SU-DHL-6 (cell line): ENCODE measurements around the gene CFAP54.

Experiments used
- H2AFZ ChIP-seq: fragments of 200-600 bp; sonication (generic); 2 replicates; pipeline ENCODE4 v1.6.1; 2014; ENCODE audit warnings: low read depth, mild to moderate bottlenecking, moderate library complexity, mixed read lengths, antibody characterized with exemption, low read length; ENCODE audit not compliant: severe bottlenecking
- H3F3A ChIP-seq: fragments of 200-600 bp; shearing (Covaris generic); 2 replicates; pipeline ENCODE4 v1.6.0; 2016; ENCODE audit warnings: antibody characterized with exemption, mild to moderate bottlenecking; ENCODE audit not compliant: insufficient read depth
- H3K27ac ChIP-seq: fragments of 200-600 bp; sonication (generic); 2 replicates; pipeline ENCODE4 v1.5.1; 2016; ENCODE audit warnings: low read depth, mild to moderate bottlenecking, low read length, moderate library complexity, mixed read lengths
- H3K27me3 ChIP-seq: fragments of 200-600 bp; sonication (generic), shearing (Covaris generic); 2 replicates; pipeline ENCODE4 v1.6.0; 2014; ENCODE audit warnings: mild to moderate bottlenecking, low read length
- H3K36me3 ChIP-seq: fragments of 200-600 bp; sonication (generic); 2 replicates; pipeline ENCODE4 v1.6.1; 2014; ENCODE audit warnings: mild to moderate bottlenecking, low read length, mixed read lengths
- H3K4me2 ChIP-seq: fragments of 300-600, 200-600 bp; shearing (Covaris generic), sonication (generic); 2 replicates; pipeline ENCODE4 v1.6.0; 2014; ENCODE audit warnings: low read length, low read depth, mild to moderate bottlenecking; ENCODE audit not compliant: poor library complexity, severe bottlenecking
- H3K4me3 ChIP-seq: fragments of 200-600 bp; sonication (generic); 2 replicates; pipeline ENCODE4 v1.5.1; 2014; ENCODE audit warnings: antibody characterized with exemption, low read length, mild to moderate bottlenecking, mixed read lengths; ENCODE audit not compliant: insufficient read depth, poor library complexity, severe bottlenecking
- H3K79me2 ChIP-seq: fragments of 200-600 bp; sonication (generic); 2 replicates; pipeline ENCODE4 v1.6.1; 2014; ENCODE audit warnings: mild to moderate bottlenecking, low read length, moderate library complexity; ENCODE audit not compliant: insufficient read depth
- H3K9ac ChIP-seq: fragments of 200-600 bp; sonication (generic); 2 replicates; pipeline ENCODE4 v1.7.0; 2014; ENCODE audit warnings: mild to moderate bottlenecking, low read length
- H3K9me2 ChIP-seq: fragments of 200-600 bp; sonication (generic); replicated peaks from 2 replicates; pipeline ENCODE4 v1.6.1; 2014; ENCODE audit warnings: low read length; ENCODE audit not compliant: insufficient read depth
- H3K9me3 ChIP-seq: fragments of 200-600 bp; sonication (generic); 2 replicates; pipeline ENCODE4 v1.6.1; 2014; ENCODE audit warnings: low read length, mixed read lengths; ENCODE audit not compliant: insufficient read depth
- H4K20me1 ChIP-seq: fragments of 200-600 bp; sonication (generic); 2 replicates; pipeline ENCODE4 v1.6.1; 2014; ENCODE audit warnings: low read depth, mild to moderate bottlenecking, antibody characterized with exemption, low read length, moderate library complexity, mixed read lengths
- CTCF ChIP-seq: fragments of 200-600 bp; sonication (generic); IDR thresholded peaks from one replicate; pipeline ENCODE4 v1.5.1; 2017; ENCODE audit warnings: antibody characterized with exemption, mild to moderate bottlenecking, low read length, moderate library complexity; ENCODE audit not compliant: insufficient read depth, poor library complexity, severe bottlenecking
- EZH2phosphoT487 ChIP-seq: fragments of 200-600 bp; sonication (generic), shearing (Covaris generic); conservative IDR thresholded peaks from 2 replicates; pipeline ENCODE4 v1.6.1; 2018; ENCODE audit warnings: mild to moderate bottlenecking, antibody characterized with exemption, low read length, moderate library complexity, mixed read lengths

Gene CFAP54

DNA sequence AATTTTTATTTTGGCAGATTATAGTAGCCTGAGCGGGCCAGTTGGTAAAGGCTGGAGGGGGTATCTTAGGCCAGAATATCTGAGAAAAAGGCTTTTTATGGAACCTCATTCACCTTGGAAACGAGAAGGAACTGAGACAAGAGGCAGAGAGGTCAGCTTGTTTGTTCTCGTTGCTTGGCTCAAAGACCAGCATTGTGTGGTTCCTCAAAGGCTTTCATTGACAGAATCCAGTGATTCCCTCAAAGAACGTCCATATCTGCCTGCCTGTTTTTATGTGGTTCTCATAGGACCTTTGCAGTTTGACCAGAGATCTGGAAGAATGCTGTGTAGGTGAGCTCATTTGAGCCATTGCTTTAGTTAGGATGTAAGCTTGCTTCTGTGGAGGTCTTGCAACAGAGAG, 117.3 kb downstream of the CFAP54 start:
- no peaks in the 10 kb centered on the region for H3F3A ChIP-seq
- no peaks in the 10 kb centered on the region for H3K79me2 ChIP-seq
- no peaks in the 10 kb centered on the region for H3K9me2 ChIP-seq
- H3K4me3 ChIP-seq: no peak overlapping the region
- no peak overlapping the region for H3K4me2 ChIP-seq
- H3K9ac ChIP-seq: no peak overlapping the region
- H3K36me3 ChIP-seq: no peaks in the 10 kb centered on the region
- no peaks in the 10 kb centered on the region for H3K27me3 ChIP-seq
- H3K27ac ChIP-seq: no peak overlapping the region
- H3K9me3 ChIP-seq: no peaks in the 10 kb centered on the region
- no peak overlapping the region for H2AFZ ChIP-seq
- no peak for TF ChIP-seq EZH2phosphoT487
- H4K20me1 ChIP-seq: no peaks in the 10 kb centered on the region

DNA sequence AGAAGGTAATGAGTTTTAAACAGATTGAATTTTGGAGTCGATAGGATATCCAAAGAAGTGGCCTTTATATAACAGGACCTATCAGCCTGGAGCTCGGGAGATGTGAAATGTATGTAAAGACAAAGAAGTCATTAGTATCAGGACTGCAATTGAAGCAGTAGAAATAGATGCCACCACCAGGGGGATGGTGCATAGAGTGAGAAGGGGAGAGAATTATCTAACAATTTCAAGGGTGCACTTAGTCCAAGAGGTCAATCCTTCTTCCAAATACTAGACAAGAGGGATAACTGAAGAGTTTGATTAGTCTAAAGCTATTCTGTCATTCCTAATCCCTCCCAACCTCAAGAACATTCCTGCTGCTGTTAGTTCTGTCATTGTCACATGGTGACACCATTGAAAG, 127.8 kb downstream of the CFAP54 start:
- no peak overlapping the region for H3K4me3 ChIP-seq
- H3K9me3 ChIP-seq: no peaks in the 10 kb centered on the region
- H3K9ac ChIP-seq: no peak overlapping the region
- H3K27ac ChIP-seq: no peak overlapping the region
- H3K9me2 ChIP-seq: no peaks in the 10 kb centered on the region
- H3F3A ChIP-seq: no peaks in the 10 kb centered on the region
- no peaks in the 10 kb centered on the region for H4K20me1 ChIP-seq
- no peak overlapping the region for H2AFZ ChIP-seq
- TF ChIP-seq CTCF (no peak), EZH2phosphoT487 (no peak)
- H3K4me2 ChIP-seq: no peak overlapping the region
- no peaks in the 10 kb centered on the region for H3K79me2 ChIP-seq
- H3K27me3 ChIP-seq: no peaks in the 10 kb centered on the region
- H3K36me3 ChIP-seq: no peaks in the 10 kb centered on the region

- Histone ChIP-seq H3K9me2 (no peaks in the 10 kb centered on the region), H3K27me3 (no peaks in the 10 kb centered on the region), H3K79me2 (no peaks in the 10 kb centered on the region), H3K4me3 (no peak overlapping the region), H3K27ac (no peak overlapping the region), H3K9ac (no peak overlapping the region), H3F3A (no peaks in the 10 kb centered on the region), H3K36me3 (no peaks in the 10 kb centered on the region), H3K9me3 (no peaks in the 10 kb centered on the region), H4K20me1 (no peaks in the 10 kb centered on the region), H3K4me2 (no peak overlapping the region), H2AFZ (no peak overlapping the region)
- TF ChIP-seq CTCF (no peak), EZH2phosphoT487 (no peak)
Measured at GRCh38 chr12:96623155-96623554, 133.8 kb downstream of the CFAP54 start.

GRCh38 chr12:96623656-96624217, 134.4 kb downstream of the CFAP54 start:
- Histone ChIP-seq H3K36me3 (no peaks in the 10 kb centered on the region), H2AFZ (no peak overlapping the region), H3K79me2 (no peaks in the 10 kb centered on the region), H3K9me3 (no peaks in the 10 kb centered on the region), H4K20me1 (no peaks in the 10 kb centered on the region), H3K9ac (no peak overlapping the region), H3K4me3 (no peak overlapping the region), H3F3A (no peaks in the 10 kb centered on the region), H3K27me3 (no peaks in the 10 kb centered on the region), H3K9me2 (no peaks in the 10 kb centered on the region), H3K27ac (no peak overlapping the region), H3K4me2 (no peak overlapping the region)
- TF ChIP-seq EZH2phosphoT487: no peak
- TF ChIP-seq CTCF: no peak
